ENCODE measurements around the gene LSM3.

The LSM3 gene

DNA sequence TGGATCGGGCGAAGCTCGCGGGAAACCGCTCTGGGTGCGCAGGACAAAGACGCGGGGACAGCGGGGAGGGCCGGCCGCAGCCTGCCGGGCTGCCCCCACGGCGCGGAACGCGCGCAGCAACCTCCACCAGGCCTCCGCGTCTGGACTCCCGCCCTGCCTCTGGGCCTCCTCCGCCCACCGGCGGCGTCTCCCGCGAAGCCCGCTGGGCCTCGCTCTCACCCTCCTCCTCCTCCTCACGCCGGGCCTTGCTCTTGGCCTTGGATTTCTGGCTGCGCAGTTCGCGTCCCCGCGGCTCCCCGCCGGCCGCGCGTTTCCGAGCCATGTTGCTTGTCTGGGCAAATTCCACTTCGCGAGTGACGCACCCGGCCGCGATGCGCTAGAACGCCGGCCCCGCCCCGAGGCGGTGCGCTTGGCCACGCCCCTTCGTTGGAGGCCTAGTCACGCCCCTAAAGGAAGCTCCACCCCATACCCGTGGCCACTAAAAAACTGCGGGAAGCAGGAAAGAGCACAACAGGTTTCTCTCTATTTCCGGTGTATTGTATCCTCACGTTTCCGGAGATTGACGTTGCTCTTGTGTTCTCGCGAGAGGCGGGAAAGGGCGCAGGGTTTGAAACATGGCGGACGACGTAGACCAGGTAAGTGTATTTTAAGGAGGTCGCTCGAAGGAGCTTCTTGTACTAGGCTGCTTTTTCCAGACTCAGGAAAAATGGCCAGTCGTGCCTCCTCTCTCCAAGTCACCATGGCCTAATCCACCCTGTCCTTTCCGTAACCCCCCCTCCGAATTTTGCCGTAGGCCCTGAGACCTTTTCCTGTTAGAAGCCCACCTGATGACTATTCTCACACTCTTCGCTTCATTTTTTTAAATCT, at the start of gene LSM3, which contains the start of gene XPC:
Gene LSM3, plus strand, starts transcription at position 571 of the 867 bp plus-strand sequence. Its CDS starts 44 bp downstream, at position 615.
Gene XPC, minus strand, starts transcription at position 355 of the 867 bp plus-strand sequence. Its CDS starts 33 bp downstream, at position 322.
- peak; percentile 98 for DNase-seq

DNA sequence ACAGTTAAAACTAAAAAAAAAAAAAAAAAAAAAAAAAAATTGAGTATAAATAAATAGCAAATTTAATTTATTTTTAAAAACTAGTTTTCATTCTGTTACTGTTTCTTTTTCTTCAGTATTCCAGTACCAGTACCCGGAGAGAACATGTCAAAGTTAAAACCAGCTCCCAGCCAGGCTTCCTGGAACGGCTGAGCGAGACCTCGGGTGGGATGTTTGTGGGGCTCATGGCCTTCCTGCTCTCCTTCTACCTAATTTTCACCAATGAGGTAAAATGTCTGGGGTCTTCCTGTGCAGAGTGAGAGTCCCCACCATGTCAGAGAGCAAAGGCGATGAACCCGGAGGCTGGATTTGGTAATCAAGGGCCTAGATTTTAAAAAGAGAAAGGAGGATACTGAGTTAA, 49.3 kb upstream of the LSM3 start:
- DNase-seq, result no peak

DNA sequence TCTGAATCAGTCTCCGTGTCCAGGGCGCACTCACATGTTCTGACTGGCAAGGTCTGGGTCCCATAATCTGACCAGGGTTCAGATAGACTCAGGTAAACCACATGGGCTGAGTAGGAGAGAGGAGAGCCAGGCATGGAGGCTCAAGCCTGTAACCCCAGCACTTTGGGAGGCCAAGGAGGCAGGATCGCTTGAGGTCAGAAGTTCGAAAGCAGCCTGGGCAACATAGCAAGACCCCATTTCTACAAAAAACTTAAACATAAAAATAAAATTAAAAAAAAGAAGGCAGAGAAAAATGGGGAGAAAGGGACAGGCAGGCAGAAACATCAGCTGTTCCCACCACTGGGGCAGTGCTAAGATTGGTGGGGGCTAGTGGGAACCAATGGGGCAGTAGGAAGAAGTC, 48.4 kb upstream of the LSM3 start:
- DNase-seq, result no peak

DNA sequence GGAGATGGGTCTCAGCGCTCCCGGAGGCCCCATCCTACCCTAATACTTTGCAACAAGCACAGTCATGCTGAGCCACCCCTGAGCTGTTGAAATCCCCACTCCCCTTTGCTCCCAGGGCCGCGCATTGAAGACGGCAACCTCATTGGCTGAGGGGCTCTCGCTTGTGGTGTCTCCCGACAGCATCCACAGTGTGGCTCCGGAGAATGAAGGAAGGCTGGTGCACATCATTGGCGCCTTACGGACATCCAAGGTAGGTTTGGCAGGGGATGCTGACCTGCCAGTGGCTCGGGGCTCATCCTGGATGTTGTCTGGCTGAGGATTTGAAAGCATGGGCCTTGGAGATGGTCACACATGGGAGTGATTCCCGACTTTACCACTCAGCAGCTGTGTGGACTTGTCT, 47.9 kb upstream of the LSM3 start:
- DNase-seq, result no peak

DNA sequence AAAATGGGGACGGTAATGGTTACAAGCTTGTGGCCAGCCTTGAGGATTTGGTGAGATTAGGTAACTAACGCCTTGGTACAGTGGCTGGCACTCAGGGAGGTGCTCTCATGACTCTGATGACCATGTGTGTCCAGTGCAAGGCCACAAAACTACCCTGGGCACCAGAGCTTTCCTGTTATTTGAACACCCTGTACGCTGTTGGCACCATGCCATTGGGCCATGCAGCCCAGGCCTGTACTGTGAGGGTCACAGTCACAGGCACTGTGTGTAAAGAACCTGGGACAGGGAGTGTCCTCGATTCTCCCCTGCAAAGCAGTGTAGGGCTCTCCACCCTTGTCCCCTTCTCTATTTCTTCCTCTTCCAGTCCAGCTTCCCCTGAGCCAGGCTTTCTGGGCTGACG, 47.5 kb upstream of the LSM3 start:
- no peak for DNase-seq

DNA sequence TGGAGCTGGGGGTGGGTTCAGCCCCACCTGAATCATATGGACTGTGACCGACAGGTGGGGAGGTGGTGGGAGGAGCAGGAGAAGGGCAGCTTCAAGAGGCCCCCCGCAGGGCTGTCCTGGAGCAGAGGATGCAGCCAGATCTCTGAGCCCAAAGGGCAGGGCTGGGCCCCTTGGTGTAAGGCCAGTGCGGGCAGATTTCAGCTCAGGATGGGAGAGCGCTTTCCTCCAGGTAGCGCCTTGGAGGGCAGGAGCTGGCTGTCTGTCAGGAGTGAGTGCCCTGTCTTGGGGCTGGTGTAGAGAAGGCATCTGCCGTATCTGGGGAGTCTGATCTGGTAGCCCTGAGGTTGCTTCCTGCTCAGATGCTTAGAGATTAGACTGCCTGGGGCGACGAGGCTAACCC, 46.5 kb upstream of the LSM3 start:
- no peak for DNase-seq

DNA sequence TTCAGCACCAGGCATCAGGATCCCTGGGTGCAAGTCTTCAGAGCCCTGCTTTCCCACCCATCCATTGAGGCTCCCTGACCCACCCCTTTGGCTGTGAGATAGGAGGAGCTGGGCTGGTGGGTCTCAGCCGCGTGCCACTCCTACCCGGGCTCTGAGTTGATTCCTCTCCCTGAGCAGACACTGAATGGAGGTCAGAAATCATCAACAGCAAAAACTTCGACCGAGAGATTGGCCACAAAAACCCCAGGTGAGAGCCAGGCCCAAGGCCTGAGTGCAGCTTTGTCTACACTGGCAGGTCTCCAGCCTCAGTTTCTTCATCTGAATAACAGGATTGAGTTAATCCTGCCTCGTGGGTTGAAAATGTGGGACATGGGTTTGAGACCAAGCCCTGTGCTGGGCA, 45.9 kb upstream of the LSM3 start:
- DNase-seq, result no peak

DNA sequence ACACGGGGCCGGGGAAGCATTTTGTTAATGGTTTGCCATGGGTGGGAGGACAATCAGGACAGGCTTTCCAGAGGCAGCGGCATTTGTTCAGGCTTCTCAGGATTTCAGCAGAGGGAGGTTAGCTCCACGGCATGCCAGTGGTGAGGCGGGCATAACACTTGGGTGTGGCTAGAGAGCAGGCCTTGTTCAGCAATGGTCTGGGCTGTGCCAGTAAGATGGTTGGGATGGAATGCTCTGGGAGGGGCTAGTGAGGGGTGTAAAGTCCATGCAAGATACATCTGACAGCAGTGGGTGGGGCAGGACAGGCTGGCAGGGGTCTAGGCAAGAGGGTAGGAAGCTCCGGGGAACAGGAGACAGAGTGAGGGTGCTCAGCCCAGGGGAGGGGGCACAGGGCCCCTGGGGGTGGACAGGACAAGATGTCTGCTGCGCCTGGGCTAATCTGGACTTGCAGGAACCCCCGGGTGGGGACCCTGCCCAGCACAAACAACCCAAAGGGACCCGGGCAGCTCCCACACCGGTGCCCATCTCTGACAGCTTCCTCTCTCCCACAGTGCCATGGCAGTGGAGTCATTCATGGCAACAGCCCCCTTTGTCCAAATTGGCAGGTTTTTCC, 45.3 kb upstream of the LSM3 start:
- no peak for DNase-seq

DNA sequence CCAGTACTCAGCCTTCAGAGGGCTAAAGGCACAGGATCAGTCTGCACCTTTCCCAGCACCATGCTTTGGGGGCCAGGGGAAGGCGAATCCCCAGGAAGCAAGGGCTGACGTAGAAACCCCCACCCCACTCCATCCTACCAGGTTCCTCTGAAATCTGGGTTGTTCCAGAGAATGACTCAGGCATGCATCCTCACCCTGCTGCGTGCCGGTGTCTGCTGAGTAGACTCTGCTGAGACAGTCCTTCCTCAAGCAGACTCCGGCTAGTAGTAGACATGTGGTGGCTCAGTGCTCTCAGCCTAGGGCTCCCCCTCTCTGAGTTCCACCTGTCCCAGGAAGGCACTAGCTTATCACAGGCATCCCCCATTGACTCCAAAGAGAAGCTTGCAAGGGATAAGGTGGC, 44.7 kb upstream of the LSM3 start:
- no peak for DNase-seq

DNA sequence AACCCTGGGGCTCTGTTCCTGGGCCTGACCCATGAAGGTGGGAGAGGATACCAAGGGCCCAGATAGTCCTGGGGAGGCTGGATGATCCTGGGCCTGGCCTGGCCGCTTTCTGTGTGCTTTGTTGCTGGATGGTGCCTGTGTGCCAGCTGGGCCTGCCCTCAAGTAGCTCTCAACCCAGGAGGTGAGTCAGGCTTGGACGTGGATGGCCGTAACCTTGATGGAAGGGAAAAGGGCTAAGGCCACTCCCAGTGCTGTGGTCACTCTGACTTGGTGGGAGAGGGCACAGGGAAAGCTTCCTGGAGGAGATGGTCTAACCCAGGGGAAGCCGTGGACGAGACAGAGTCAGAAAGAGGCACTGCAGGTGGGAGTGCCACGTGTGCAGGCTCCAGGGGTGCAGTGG, 44.3 kb upstream of the LSM3 start:
- no peak for DNase-seq

DNA sequence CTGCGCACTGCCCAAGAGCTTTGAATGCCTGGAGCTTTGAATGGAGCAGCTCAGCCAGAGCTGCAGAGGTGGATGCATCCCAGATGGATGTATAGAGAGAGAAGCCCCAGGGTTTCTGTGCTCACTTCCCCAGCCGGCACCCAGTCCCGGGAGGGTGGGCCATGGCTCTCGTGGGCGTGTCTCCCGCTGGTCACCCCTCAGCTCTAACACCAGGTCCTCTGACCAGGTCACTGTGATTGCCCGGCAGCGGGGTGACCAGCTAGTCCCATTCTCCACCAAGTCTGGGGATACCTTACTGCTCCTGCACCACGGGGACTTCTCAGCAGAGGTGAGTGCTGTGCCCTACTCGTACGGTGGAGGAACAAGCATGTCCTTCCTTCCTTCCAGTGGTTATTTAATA, 43.0 kb upstream of the LSM3 start:
- DNase-seq, result no peak

DNA sequence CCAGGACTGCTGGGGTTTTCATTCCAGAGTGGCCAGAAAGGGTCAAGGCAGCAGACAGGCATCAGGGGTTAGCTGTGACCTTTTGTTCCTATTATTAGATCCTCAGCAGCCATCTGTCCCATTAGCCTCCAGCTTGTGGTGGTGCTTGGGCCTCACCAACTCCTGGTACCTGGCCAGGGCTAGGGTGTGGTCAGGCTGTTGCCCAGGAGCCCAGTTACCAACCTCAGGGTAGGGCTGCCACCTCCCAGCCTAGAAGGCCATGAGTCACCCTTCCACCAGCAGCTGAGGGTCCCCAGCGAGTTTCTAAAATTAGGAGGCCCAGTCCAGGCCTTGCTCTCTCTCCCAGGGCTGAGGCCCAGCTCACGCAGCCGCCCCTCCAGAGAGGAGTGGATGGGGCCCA, 41.6 kb upstream of the LSM3 start:
- DNase-seq, result no peak

DNA sequence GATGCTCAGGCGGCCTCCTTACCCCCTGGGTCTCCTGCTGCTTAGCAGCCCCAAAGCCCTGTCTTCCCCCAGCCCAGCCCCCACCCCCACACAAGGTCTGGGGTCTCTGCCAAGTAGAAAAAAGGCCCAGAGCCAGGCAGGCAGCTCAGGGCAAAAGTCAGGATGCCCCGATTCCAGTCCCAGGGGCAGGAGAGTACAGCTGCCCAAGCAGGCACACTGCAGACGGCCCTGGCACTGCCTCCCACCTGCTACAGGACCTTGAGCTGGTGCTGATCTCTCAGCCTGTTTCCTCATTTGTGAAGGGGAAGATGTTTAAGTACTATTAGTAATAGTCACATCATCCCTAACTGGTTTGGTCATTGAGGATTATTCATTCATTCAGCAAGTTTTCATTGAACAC, 41.2 kb upstream of the LSM3 start:
- DNase-seq, result no peak

DNA sequence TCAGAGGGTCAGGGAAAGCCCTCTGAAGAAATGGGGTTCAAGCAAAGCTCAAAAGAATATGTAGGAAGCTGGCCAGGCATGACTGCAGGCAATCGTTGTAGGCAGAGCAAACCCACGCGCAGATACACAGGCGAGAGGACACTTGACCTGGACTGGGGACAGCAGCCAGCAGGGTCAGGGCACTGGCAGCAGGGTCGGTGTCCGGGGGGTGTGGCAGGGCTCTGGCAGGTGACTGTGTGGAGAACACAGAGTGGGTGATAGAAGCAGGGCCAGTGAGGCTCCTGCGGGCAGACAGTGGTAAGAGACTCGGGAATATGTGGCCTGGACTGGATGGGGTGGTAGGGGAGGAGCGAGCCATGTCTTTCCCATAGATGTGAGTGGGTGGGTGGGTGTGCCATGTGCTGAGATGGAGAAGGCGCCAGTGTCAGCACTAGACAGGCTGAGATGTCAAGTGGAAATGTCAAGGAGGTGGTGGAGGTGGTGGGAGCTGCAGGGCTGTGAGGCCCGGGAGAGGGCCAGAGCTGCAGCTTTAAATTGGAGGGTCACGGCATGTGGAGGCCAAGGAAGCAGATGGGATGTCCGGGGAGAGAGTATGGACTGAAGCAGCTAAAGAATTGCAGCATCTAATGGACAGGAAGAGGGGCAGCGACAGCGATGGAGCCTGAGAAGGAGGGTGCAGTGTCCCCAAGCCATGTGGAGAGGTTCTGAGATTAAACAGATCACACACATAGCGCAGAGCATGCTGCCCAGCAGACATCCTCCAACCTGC, 40.3 kb upstream of the LSM3 start:
- DNase-seq, result no peak

DNA sequence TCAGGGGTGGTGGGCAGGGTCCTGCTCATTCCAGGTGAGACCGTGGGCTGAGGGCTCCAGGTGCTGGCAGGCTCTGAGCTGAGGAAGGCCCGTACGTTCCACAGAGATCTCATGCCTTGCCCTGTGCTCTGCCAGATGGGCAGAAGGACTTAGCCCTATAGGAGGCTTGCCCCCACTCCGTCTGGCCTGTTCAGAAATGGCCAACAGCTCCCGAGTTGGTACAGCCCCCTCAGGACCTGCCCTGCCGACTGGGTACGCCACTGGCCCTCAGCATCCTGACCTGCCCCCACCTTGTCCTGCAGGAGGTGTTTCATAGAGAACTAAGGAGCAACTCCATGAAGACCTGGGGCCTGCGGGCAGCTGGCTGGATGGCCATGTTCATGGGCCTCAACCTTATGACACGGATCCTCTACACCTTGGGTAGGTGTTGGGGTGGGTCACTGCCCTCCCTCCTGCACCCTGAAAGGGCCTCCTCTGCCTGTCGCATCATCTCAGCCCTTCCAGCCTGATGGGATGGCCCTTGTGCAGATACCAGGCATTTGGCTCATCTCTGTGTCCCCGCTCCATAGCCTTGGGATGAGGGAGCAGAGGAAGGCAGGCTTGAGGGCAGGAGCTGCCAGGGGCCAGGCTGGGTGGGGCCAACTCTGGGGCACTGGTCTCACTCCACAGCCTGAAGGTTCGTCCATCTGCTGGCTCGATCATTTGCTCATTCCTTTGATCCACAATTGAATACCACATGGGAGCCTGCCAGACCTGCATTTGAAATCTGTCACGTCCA, 39.5 kb upstream of the LSM3 start:
- no peak for DNase-seq

DNA sequence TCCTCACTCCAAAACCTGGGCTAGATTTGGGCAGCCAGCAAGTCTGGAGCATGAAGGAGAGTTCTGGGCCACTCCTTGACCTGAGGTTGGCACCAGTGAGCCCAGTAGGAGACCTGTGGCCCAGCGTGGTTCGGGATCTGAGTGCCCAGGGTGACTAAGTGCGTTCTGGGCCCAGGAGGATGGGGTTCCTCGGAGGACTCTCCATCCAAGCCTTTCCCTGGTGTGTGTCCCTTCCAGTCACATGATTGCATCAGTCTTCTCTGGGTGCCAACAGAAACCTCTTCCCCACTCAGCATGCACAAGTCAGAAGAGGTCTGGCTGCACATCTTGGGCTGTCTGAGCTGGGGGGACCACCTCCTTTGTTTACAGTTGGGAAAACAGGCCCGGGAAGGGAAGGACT, 38.8 kb upstream of the LSM3 start:
- DNase-seq, result no peak

DNA sequence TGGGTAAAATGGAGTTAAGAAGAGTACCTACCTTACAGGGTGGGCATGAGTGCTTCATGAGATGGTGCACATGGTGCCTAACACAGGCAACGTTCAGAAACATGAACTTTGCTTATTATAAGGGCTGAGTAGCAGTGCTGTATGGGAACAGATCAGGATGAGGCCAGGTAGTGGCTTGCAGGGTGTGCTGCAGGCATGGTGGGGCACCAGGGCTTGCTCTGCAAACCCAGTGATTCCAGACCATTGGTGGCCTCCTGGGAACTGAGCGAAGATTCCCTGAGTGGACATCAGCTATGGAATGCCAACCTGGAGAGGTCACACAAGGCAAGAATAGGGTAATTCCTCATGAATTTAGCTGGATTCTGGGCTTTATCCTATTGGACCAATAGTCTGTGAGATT, 37.9 kb upstream of the LSM3 start:
- DNase-seq, result no peak

DNA sequence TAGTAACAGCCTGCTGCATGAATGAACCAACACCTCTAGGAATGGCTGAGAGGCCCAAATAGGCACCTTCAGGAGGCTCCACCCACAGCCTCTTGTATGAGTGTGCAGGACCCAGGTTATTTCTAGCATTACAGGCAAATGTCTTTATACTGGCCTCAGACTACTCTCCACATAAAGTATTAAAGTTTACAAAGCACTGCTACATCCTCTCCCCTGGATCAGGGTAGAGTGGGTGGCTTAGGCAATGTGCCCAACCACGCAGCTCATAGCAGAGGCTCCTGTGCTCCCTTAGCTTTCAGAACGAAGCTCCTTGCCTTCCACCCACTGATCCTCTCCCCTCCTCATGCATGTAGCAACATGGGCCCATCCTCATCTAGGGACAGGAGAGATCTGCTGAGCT, 37.5 kb upstream of the LSM3 start:
- DNase-seq, result no peak

DNA sequence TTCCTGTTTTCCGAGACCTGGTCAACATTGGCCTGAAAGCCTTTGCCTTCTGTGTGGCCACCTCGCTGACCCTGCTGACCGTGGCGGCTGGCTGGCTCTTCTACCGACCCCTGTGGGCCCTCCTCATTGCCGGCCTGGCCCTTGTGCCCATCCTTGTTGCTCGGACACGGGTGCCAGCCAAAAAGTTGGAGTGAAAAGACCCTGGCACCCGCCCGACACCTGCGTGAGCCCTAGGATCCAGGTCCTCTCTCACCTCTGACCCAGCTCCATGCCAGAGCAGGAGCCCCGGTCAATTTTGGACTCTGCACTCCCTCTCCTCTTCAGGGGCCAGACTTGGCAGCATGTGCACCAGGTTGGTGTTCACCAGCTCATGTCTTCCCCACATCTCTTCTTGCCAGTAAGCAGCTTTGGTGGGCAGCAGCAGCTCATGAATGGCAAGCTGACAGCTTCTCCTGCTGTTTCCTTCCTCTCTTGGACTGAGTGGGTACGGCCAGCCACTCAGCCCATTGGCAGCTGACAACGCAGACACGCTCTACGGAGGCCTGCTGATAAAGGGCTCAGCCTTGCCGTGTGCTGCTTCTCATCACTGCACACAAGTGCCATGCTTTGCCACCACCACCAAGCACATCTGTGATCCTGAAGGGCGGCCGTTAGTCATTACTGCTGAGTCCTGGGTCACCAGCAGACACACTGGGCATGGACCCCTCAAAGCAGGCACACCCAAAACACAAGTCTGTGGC, 36.8 kb upstream of the LSM3 start:
- DNase-seq, result no peak

DNA sequence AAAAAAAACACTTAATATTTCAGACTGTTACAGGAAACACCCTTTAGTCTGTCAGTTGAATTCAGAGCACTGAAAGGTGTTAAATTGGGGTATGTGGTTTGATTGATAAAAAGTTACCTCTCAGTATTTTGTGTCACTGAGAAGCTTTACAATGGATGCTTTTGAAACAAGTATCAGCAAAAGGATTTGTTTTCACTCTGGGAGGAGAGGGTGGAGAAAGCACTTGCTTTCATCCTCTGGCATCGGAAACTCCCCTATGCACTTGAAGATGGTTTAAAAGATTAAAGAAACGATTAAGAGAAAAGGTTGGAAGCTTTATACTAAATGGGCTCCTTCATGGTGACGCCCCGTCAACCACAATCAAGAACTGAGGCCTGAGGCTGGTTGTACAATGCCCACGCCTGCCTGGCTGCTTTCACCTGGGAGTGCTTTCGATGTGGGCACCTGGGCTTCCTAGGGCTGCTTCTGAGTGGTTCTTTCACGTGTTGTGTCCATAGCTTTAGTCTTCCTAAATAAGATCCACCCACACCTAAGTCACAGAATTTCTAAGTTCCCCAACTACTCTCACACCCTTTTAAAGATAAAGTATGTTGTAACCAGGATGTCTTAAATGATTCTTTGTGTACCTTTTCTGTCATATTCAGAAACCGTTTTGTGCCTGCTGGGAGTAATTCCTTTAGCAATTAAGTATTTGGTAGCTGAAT, 35.9 kb upstream of the LSM3 start:
- DNase-seq, result peak; percentile 24

All from activated T-cell treated with anti-CD3 and anti-CD28 coated beads for 4 hours (primary cell).